Raji (cell line): ENCODE data around the gene PLAGL2.

Experiments used
- POLR2A ChIP-seq: IDR thresholded peaks from 2 replicates; pipeline ENCODE4 v1.6.1; 2011; ENCODE audit warnings: low read depth, low read length, control low read depth; ENCODE audit not compliant: insufficient read depth

Gene PLAGL2

DNA sequence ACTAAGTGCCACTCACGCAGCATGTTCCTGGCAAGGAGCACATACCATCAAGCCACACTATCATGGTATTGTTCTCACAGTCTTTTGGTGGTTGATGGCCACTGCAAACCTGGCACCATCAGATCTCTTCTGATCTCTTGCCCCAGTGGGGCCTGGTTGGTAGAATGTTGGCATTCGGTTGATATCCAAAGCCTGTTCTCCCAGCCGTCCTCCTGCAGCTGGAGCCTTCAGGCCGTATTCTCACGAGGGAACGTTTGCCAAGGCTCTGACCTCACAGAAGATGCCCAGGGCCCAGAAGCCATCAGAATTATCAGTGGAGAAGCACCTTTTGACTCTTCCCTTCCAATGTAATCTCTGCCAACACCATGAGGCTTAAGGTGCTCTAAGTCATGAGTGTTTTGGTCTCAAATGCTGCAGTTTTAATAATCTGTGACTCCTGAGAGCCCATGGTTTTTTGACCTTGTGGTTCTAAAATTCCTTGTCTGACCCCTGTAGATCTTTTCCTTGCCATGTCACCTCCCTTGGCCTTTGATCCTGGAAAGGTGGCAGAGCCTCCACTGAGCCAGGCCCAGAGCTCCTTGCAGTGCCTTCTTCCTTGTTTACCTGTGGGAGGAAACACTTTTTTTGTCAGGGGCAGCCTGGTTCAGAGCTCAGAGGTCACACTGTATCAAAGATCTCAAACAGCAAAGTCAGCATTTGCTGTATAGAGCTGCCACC, 27.9 kb upstream of the PLAGL2 start:
- TF ChIP-seq POLR2A = no peak

DNA sequence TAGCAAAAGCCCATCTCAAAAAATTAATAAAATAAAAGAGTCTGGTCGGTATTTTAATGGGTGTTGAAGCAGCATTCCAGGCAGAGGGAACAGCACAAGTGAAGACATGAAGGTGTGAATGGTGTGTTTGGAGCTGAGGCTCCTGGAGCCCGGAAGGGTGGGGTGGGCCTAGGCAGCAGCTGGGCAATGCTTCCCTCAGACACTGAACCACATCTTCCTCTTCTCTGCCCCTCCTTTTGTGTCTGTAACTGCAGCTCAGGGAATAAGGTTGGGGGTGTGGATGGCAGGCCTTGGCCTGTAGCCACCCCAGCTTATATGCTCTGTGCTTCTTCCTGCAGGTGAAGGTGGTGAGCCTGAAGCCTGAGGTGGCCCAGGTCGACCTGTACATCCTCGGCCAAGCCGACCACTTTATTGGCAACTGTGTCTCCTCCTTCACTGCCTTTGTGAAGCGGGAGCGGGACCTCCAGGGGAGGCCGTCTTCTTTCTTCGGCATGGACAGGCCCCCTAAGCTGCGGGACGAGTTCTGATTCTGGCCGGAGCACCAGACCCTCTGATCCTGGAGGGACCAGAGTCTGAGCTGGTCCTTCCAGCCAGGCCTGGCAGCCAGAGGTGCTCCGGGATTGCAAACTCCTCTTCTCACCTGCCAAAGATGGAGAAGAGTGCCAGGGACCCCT, 26.7 kb upstream of the PLAGL2 start:
- TF ChIP-seq POLR2A = no peak

DNA sequence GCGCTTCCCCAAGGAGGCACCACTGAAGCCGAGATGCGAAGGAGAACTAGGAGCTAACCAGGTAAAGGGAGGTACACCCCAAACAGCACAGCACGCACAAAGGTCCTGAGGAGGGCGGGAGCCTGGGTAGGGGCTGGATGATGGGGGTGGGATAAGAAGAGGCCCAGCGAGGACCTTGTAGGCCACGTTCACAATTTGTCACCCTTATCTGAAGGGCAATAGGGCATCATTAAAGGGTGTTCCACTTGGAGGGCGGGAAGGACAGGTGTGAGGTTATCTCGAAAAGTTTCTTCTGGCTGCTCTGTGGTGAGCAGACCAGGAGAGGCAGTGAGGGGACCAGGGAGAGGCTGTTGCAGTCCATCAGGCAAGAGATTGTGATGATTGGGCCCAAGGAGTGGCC, 25.7 kb upstream of the PLAGL2 start:
- TF ChIP-seq POLR2A = no peak

DNA sequence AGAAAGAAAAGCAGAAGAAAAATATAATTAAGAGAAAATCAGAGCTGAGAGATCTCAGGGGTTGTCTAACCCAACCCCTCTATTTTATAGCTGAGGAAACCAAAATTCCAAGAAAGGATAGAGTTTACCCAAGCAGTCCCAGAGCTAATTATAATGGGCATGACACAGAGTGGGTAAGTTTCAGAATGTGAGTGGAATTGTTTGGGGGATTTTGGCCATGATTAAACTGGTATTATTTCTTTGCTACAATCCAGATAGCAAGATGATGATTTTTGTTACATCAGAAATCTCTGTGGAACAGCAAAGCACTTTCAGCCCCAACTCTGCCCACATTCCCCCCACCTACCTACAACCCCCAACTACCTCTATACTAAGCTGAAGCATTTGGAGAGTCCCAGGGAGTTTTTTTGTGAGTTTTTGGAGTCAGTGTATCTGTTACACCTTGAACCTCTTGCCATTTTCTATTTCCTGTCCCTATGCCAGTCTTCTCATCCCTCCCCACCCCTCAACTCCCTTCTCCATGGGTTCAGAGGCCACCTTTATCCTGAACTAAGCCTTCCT, 24.9 kb upstream of the PLAGL2 start:
- no peak for TF ChIP-seq POLR2A

DNA sequence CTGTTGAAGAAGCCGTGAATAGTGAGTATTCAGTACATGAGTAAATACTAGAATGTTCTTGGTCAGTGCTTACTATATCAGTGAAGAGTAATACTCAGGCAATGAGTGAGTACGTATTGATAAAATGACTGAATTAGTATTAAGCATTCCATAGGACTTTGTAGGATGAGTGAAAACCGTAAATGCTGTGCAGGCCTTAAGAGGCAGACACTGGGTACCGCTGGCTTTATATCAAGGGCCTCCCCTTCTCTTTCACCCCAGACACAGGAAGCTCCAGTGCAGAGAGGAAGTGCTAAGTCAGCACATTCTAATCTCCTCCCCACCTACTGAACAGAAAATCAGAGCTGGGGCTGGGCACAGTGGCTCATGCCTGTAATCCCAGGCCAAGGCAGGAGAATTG, 24.3 kb upstream of the PLAGL2 start:
- no peak for TF ChIP-seq POLR2A

DNA sequence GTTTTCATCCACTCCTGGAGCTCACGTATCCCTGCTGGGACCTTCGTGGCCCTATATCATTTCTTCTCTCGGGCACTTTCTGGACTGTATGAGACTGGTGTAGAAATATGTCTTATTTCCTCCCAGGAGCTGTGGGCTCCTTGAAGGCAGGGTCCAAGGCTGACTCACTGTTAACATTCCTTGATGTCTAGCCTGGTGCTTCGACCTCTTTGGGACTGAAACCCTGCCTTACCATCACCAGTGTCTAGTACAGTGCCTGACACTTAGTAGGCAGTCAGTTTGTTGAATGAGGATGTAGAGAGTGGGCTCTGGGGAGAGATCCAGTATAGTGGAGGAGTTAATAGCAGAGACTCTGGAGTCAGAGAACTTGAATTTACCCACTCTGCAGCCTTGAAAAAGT, 23.7 kb upstream of the PLAGL2 start:
- TF ChIP-seq POLR2A = no peak

DNA sequence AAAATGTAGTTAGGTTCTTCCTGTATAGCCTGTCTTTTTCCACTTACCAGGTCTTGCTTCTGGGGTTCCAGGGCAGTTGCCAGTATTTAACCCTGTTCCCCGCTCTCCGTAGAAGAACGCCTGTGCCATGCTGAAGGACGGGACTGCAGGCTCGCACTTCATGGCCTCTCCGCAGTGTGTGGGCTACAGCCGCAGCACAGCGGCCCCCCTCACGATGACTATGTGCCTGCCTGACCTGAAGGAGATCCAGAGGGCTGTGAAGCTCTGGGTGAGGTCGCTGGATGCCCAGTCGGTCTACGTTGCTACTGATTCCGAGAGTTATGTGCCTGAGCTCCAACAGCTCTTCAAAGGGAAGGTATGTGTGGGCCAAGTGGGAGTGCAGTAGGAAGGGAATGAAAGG, 23.2 kb upstream of the PLAGL2 start:
- TF ChIP-seq POLR2A = no peak

DNA sequence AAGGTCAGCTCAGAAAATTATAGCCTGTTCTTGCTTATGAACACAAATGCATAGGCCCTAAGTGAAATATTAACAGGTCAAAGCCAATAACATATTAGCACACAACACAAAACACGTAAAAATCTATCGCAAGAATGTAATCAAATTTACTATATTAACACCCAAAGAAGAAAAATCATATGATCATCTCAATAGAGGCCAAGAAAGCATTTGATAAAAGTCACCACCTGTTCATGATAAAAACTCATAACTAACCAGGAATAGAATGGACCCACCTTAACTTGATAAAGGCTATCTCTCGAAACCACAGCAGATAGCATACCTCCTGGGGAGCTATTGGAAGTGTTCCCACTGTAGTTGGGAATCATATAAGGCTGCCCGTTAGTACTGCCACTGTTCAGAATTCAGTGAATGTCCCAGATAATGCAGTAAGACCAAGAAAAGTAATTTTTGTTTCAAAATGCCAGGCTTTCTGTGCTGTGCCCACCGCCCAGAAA, 21.8 kb upstream of the PLAGL2 start:
- TF ChIP-seq POLR2A = no peak

DNA sequence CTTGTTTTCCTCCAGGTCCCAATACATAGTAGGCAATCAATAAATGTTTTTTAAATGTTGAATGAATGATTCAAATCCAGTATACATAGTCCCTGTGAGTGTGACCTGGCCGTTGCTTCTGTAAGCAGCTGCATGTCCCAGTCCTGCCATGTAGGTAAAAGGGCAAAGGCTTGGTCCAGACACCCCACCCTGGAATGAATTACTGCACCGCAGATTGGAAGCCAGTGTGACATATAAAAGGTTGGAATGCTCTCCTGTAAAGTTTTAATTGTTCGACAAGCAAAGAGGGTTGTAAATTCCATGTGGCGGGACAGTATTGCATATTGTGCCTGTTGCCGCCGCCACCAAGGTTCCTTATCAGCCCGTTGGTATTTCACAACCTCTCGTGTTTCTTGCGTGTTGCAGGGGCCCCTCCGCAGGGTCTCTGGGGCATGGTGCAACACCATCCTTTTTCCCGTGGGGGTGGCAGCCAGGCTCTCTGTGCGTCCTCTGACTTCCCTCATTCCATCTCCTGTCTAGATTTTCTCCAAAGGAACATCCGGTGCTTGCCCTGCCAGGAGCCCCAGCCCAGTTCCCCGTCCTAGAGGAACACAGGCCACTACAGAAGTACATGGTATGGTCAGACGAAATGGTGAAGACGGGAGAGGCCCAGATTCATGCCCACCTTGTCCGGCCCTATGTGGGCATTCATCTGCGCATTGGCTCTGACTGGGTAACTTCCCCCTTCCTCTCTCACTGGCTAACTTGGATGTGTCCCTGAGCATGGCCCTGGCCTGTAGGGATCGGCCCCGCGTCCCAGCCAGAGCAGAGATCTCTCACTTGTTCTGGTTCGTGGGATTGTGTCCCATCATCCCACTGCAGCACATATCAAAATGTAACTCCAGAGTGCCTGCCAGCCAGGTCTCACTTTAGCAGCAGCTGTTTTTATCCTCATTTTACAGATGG, 20.5 kb upstream of the PLAGL2 start:
- no peak for TF ChIP-seq POLR2A

DNA sequence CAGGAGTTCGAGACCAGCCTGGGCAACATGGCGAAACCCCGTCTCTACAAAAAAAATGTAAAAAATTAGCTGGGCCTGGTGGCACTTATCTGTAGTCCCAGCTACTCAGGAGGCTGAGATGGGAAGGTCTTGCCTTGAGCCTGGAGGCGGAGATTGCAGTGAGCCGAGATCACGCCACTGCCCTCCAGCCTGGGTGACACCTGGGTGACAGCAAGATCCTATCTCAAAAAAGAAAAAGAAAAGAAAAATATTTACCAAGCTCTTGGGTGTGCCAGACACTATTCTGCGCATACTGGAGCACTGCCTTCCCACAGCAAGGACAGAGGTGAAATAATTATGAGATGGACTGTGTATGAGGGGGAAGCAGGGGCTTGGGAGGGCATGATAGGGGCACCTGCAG, 19.8 kb upstream of the PLAGL2 start:
- no peak for TF ChIP-seq POLR2A

DNA sequence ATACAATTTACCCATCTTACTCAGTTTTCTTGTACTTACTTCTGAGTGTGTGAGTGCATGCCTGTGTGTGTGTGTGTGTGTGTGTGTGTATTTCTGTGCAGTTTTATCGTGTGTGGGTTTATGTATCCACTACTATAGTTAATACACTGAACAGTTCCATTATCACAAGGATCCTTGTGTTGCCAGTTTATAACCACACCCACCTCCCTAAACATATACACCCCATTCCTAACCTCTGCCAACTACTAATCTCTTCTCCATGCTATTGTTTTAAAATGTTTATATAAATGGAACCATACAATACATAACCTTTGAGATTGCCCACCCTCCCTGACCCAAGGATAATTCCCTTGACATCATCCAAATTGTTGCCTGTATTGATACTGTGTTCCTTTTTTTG, 18.8 kb upstream of the PLAGL2 start:
- TF ChIP-seq POLR2A = no peak

DNA sequence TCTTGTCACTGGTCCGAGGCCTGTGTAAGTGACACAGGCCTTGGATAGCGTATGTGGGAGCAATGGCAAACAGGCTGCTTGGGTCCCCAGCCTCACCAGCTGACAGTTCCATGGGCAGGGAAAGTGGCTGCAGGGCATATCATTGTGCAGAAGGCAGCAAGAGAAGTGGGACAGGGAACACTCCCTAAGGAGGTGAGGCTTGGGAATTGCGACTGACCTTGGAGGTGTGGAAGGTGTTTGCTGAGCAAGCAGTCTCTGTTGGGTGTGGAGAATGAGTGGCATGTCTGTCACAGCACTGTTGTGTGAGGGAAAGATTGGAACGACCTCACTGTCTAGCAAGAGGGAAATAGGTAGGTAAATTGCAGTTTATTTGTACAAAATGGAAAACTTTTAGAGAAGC, 16.9 kb upstream of the PLAGL2 start:
- no peak for TF ChIP-seq POLR2A

DNA sequence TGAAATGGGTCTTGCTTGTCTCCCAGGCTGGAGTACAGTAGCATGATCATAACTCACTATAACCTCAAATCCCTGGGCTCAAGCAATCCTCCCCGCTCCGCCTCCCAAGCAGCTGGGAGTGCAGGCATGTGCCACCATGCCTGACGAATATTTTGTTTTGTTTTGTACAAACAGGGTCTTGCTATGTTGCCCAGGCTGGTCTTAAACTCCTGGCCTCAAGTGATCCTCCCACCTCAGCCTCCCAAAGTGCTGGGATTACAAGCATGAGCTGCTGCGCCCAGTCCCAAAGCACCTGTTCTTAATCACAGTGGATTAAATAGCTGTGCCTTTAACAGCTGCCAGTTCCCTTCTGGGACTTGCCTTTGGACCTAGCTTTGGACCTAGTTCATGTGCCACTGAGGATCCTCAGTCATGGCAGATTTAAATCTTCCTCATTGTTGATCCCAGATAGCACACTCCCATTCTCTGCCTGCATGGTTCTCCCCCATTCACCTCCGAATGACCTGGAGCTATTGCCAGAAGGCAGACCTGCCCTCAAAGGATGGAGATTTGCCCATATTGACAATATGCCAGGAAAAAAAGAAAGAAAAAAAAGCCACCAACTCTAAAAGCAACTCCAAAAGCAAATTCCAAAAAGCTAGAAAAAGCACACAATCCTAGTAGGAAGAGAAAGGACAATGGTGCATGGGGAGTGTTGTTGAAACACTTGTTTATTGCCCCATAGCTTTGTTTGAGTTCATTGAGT, 10.8 kb upstream of the PLAGL2 start:
- no peak for TF ChIP-seq POLR2A
